B cell (primary cell): ENCODE data around the gene WTIP. TPM values are rescaled to one million over a fixed set of nuclear protein-coding genes. Genes with fewer than 3 reads are reported as not detected.
"Not testable (repeated sequence)": the region's sequence is repeated elsewhere in the genome, so short reads cannot be mapped to it uniquely, and the experiment has no call there.

Source experiments
- ATAC-seq: fragments of 200-7000 bp; cut with Tn5 transposase; one replicate; pipeline ENCODE4 v1.10.0; 2021; ENCODE audit warnings: low read depth, mild to moderate bottlenecking, moderate number of reproducible peaks, moderate library complexity
- CTCF ChIA-PET: fragments of 350-600 bp; sonication (Branson Sonifier 250); formaldehyde crosslinking; loops from one replicate; lab custom pipeline; 2021; ENCODE audit warnings: antibody characterized with exemption, inconsistent platforms; lab: Charles Lee
- POLR2A ChIA-PET: fragments of 350-600 bp; sonication (Branson Sonifier 250); formaldehyde crosslinking; loops from one replicate; lab custom pipeline; 2021; ENCODE audit warnings: antibody characterized with exemption; lab: Charles Lee
- DNase-seq: peaks from one replicate; pipeline ENCODE4 v3.0.0; 2013
- H2AFZ ChIP-seq: 2 replicates; pipeline ENCODE4 v1.6.1; 2012; ENCODE audit warnings: mild to moderate bottlenecking, low read depth, low read length; ENCODE audit not compliant: insufficient read depth, poor library complexity, severe bottlenecking
- H3K27ac ChIP-seq, 2 donors: 1 replicate in 1 of 2; 2 replicates in 1 of 2; pipeline ENCODE4 v1.5.1; 2012 to 2013; ENCODE audit warnings: low read length in 2 of 2, mild to moderate bottlenecking in 2 of 2, moderate library complexity in 1 of 2
- H3K27me3 ChIP-seq, 4 experiments: fragments of 200-600 bp in 1 of 4; sonication (generic) in 1 of 4; replicated peaks in 1 of 4; 1 replicate in 2 of 4; 2 replicates in 2 of 4; pipeline versions ENCODE4 v1.6.1 to v1.7.0; 2013 to 2016; ENCODE audit warnings: low read length in 3 of 4, mild to moderate bottlenecking in 2 of 4, mixed read lengths in 1 of 4, moderate library complexity in 1 of 4; ENCODE audit not compliant: insufficient read depth in 4 of 4, control insufficient read depth in 3 of 4; ENCODE audit errors: control extremely low read depth in 1 of 4
- H3K36me3 ChIP-seq, 2 experiments: replicated peaks in 1 of 2; 1 replicate in 1 of 2; 2 replicates in 1 of 2; pipeline versions ENCODE4 v1.6.1 to v1.7.1; 2013; ENCODE audit warnings: low read length in 1 of 2; ENCODE audit not compliant: insufficient read depth in 2 of 2, control insufficient read depth in 1 of 2; ENCODE audit errors: control extremely low read depth in 1 of 2, extremely low read depth in 1 of 2
- H3K4me1 ChIP-seq, 2 donors: fragments of 200-600 bp in 1 of 2; sonication (generic) in 1 of 2; 1 replicate in 1 of 2; 2 replicates in 1 of 2; pipeline versions ENCODE4 v1.5.1 to v1.6.1; 2013 to 2017; ENCODE audit warnings: low read length in 2 of 2; ENCODE audit not compliant: control insufficient read depth in 2 of 2, insufficient read depth in 2 of 2
- H3K4me2 ChIP-seq: replicated peaks from 2 replicates; pipeline ENCODE3; 2012; ENCODE audit warnings: mild to moderate bottlenecking, low read depth, low read length; ENCODE audit not compliant: poor library complexity, severe bottlenecking
- H3K4me3 ChIP-seq, 5 experiments: fragments of 200-600 bp in 1 of 5; sonication (generic) in 1 of 5; 1 replicate in 3 of 5; 2 replicates in 2 of 5; pipeline versions ENCODE4 v1.5.1 to v1.7.0; 2011 to 2016; ENCODE audit warnings: low read length in 4 of 5, mild to moderate bottlenecking in 4 of 5, low read depth in 2 of 5, control low read depth in 1 of 5, moderate library complexity in 1 of 5; ENCODE audit not compliant: insufficient read depth in 1 of 5; ENCODE audit errors: control extremely low read depth in 1 of 5, extremely low read depth in 1 of 5
- H3K79me2 ChIP-seq: fragments of 200-600 bp; sonication (generic); one replicate; pipeline ENCODE4 v1.6.0; 2016; ENCODE audit warnings: low read length; ENCODE audit not compliant: control insufficient read depth, insufficient read depth
- H3K9ac ChIP-seq: fragments of 200-600 bp; sonication (generic); 2 replicates; pipeline ENCODE4 v1.6.1; 2017; ENCODE audit warnings: mild to moderate bottlenecking, low read length, moderate library complexity
- H3K9me3 ChIP-seq, 3 donors: one replicate each; pipeline versions ENCODE4 v1.6.1 to v1.7.1; 2013; ENCODE audit warnings: low read length in 2 of 3; ENCODE audit not compliant: control insufficient read depth in 2 of 3, insufficient read depth in 1 of 3; ENCODE audit errors: control extremely low read depth in 1 of 3
- H4K20me1 ChIP-seq: 2 replicates; pipeline ENCODE4 v1.6.0; 2012; ENCODE audit warnings: mild to moderate bottlenecking, low read length; ENCODE audit not compliant: insufficient read depth, control insufficient read depth, poor library complexity, severe bottlenecking
- H3K27ac Mint-ChIP-seq: one replicate; pipeline ENCODE4 v1.8.0; 2021; ENCODE audit warnings: mixed read lengths
- H3K27me3 Mint-ChIP-seq: one replicate; pipeline ENCODE4 v1.8.0; 2021; ENCODE audit warnings: mixed read lengths
- H3K4me1 Mint-ChIP-seq: one replicate; pipeline ENCODE4 v1.8.0; 2021; ENCODE audit warnings: mixed read lengths
- H3K4me3 Mint-ChIP-seq: one replicate; pipeline ENCODE4 v1.8.0; 2021; ENCODE audit warnings: mixed read lengths
- H3K9me3 Mint-ChIP-seq: one replicate; pipeline ENCODE4 v1.8.0; 2022; ENCODE audit warnings: mixed read lengths; ENCODE audit not compliant: insufficient read depth
- CTCF ChIP-seq: fragments of 200-600 bp; IDR thresholded peaks from one replicate; pipeline ENCODE4 v1.8.0; 2022; ENCODE audit warnings: antibody characterized with exemption, mild to moderate bottlenecking
- EZH2 ChIP-seq: IDR thresholded peaks from 2 replicates; pipeline ENCODE4 v1.6.1; 2012; ENCODE audit warnings: borderline replicate concordance, low read depth, mild to moderate bottlenecking, moderate library complexity, low read length; ENCODE audit not compliant: insufficient read depth, poor library complexity, severe bottlenecking
- WGBS: methylation state at CpG from one replicate; pipeline ENCODE4 v1.1.5; 2013; ENCODE audit warnings: missing lambda C conversion rate; ENCODE audit not compliant: insufficient coverage; 5-methylcytosine and 5-hydroxymethylcytosine counted together
- intact Hi-C: fragments of 100-400 bp; cut with micrococcal nuclease; formaldehyde crosslinking; loops from one replicate; pipeline ENCODE4 v1.10.0; 2022
- polyA plus RNA-seq: library from polyadenylated mRNA; depleted of rRNA; stranded (reverse); fragments of >200 nt; gene quantifications from 2 replicates; pipeline ENCODE4 v1.2.3, GENCODE V29; 2012
- total RNA-seq, 2 donors: library from RNA; stranded (reverse); fragments of 120-200 nt in 1 of 2; gene quantifications; 1 replicate in 1 of 2; 2 replicates in 1 of 2; pipeline versions ENCODE4 v1.2.3 to v1.2.4, GENCODE V29; 2013 to 2022

WTIP gene
- total and polyA plus RNA-seq, 2 donors (not counting 1 experiment from before 2014, with no cell fraction given) = 0.18 to 0.30 TPM

GRCh38 chr19:34454685-34455084 lies 26.9 kb upstream of the WTIP start:
- ATAC-seq = no peak
- CTCF ChIA-PET = no interaction called here
- Histone ChIP-seq H3K79me2 (peaks cover 13% of the 10 kb centered on the region), H4K20me1 (peaks cover 23% of the 10 kb centered on the region), H3K27ac (no peak overlapping the region), H3K36me3 (peaks cover 18 to 72% of the 10 kb centered on the region in 2 experiments), H3K4me2 (no peak overlapping the region), H3K27me3 (no peaks in the 10 kb centered on the region), H2AFZ (no peak overlapping the region), H3K4me3 (no peak overlapping the region), H3K4me1 (no peaks in the 10 kb centered on the region), H3K9me3 (no peaks in the 10 kb centered on the region), H3K9ac (no peak overlapping the region)
- DNase-seq = no peak
- H3K27me3 Mint-ChIP-seq = no peaks in the 10 kb centered on the region
- H3K4me3 Mint-ChIP-seq = no peak overlapping the region
- 100% methylated on average over 1 of the region's 3 CpGs for WGBS
- TF ChIP-seq EZH2 (no peak), CTCF (no peak)
- intact Hi-C loops = no loop called here
- POLR2A ChIA-PET = no interaction called here
- no peak overlapping the region for H3K27ac Mint-ChIP-seq
- H3K4me1 Mint-ChIP-seq = no peaks in the 10 kb centered on the region
- H3K9me3 Mint-ChIP-seq = no peaks in the 10 kb centered on the region

- H3K27me3 Mint-ChIP-seq, H3K27ac ChIP-seq, H3K4me1 ChIP-seq, POLR2A ChIA-PET, H3K4me3 Mint-ChIP-seq, H3K27ac Mint-ChIP-seq, DNase-seq, H3K4me2 ChIP-seq, intact Hi-C loops, H3K4me3 ChIP-seq, H3K9me3 Mint-ChIP-seq, ATAC-seq, H3K4me1 Mint-ChIP-seq, H3K27me3 ChIP-seq, H2AFZ ChIP-seq, H3K9me3 ChIP-seq, H3K9ac ChIP-seq: not testable (repeated sequence)
- Histone ChIP-seq H3K79me2 (peaks cover 22% of the 10 kb centered on the region), H3K36me3 (peaks cover 15 to 74% of the 10 kb centered on the region in 2 experiments), H4K20me1 (peaks cover 27% of the 10 kb centered on the region)
- 100% methylated on average over 2 of the region's 17 CpGs for WGBS
- CTCF ChIA-PET = interaction anchor here (1.1 kb wide), 1 partner anchor 110 kb away, joined by 4 read pairs; no protein-coding TSS in a partner anchor
These were observed 25.6 kb upstream of the WTIP start for GRCh38 chr19:34455783-34456480.
